Measurements from ENCODE around the gene GIPC1. TPM values are rescaled to one million over a fixed set of nuclear protein-coding genes. Genes with fewer than 3 reads are reported as not detected.

Gene GIPC1
- total RNA-seq, 1 donor from 2014 or later = 191 TPM

GRCh38 chr19:14439014-14439413 lies 56.9 kb downstream of the GIPC1 start:
- DNase-seq (ENCODE audit: extremely low read depth, low read depth, low spot score) = no peak

- no peak for DNase-seq (ENCODE audit: extremely low read depth, low read depth, low spot score)
Observed at GRCh38 chr19:14437578-14438140, 58.3 kb downstream of the GIPC1 start.

GRCh38 chr19:14435320-14436050 lies 60.4 kb downstream of the GIPC1 start:
- no peak for DNase-seq (ENCODE audit: extremely low read depth, low read depth, low spot score)

- DNase-seq (ENCODE audit: extremely low read depth, low read depth, low spot score) = peak; percentile 31
Observed at GRCh38 chr19:14434543-14435319, 61.2 kb downstream of the GIPC1 start.

- DNase-seq (ENCODE audit: extremely low read depth, low read depth, low spot score) = no peak
Observed at GRCh38 chr19:14433554-14434501, 62.1 kb downstream of the GIPC1 start.

GRCh38 chr19:14432791-14433553 lies 63.0 kb downstream of the GIPC1 start, which contains the start of gene PKN1:
Gene PKN1 (plus strand): TSS chr19:14433306. CDS start chr19:14433522, 216 bp downstream.
- DNase-seq (ENCODE audit: extremely low read depth, low read depth, low spot score) = no peak

- DNase-seq (ENCODE audit: extremely low read depth, low read depth, low spot score) = no peak
Observed at GRCh38 chr19:14430712-14431111, 65.2 kb downstream of the GIPC1 start.

GRCh38 chr19:14428882-14429416 lies 67.0 kb downstream of the GIPC1 start:
- no peak for DNase-seq (ENCODE audit: extremely low read depth, low read depth, low spot score)

Other genes starting within 250 kb of the GIPC1 start
- gene ADGRE5, start 114.7 kb downstream of the GIPC1 start, total RNA-seq = 17.1 and 37.0 TPM in 2 replicates
- 94.5 and 117 TPM in 2 replicates for gene DDX39A, start 76.8 kb downstream of the GIPC1 start, total RNA-seq
- gene PKN1, start 62.8 kb downstream of the GIPC1 start, total RNA-seq = 235 and 300 TPM in 2 replicates
- gene PTGER1, start 20.8 kb downstream of the GIPC1 start, total RNA-seq = 0.15 and 0.64 TPM in 2 replicates
- 73.6 and 84.1 TPM in 2 replicates for gene DNAJB1, start 22.3 kb upstream of the GIPC1 start, total RNA-seq
- gene TECR, start 33.5 kb upstream of the GIPC1 start, total RNA-seq = 42.7 and 43.8 TPM in 2 replicates
- 337 and 386 TPM in 2 replicates for gene NDUFB7, start 75.9 kb upstream of the GIPC1 start, total RNA-seq
- gene CLEC17A, start 87.0 kb upstream of the GIPC1 start, total RNA-seq = not detected in 2 replicates
- not detected in 2 replicates for gene ADGRE3, start 178.7 kb upstream of the GIPC1 start, total RNA-seq
- gene ZNF333, start 193.9 kb upstream of the GIPC1 start, total RNA-seq = 7.3 and 22.3 TPM in 2 replicates